Measurements from ENCODE around the gene PRCC. TPM values are rescaled to one million over a fixed set of nuclear protein-coding genes. Genes with fewer than 3 reads are reported as not detected.

Gene PRCC
- total and polyA plus RNA-seq, 2 of the 4 experiments (the other 2 are of a cell fraction), result 10.6 to 59.6 TPM

- no peak for TF ChIP-seq SMC3 (IDR thresholded peaks at IDR 0.05; ENCODE audit: low read depth, low read length)
Measured at GRCh38 chr1:156816561-156817328, 49.4 kb downstream of the PRCC start, which contains the start of gene SH2D2A (continued).

DNA sequence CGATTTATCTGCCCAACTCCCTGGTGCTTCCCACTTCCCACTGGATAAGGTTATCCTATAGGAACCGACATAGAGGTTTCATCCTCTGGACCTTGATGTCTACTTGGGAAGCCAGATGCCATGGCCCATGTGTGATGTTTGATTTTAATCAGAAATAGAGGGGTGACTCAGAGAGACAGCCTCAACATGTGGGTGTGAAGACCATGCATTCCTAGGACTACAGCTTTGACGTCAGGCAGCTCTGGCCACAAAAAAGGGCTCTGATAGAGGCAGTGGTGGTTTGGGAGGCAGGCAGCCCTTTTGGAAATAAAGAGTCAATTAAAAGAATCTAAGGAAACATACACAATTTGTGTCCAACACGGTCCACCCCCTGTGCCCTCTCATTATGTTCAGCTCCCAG is 54.5 kb downstream of the PRCC start:
- Histone ChIP-seq H3K14ac (replicated peaks; ENCODE audit: low read depth, low read length) (no peak overlapping the region), H3K4me1 (ENCODE audit: control insufficient read depth, insufficient read depth, low read length) (no peaks in the 10 kb centered on the region), H3K18ac (ENCODE audit: low read depth, low read length) (no peak overlapping the region), H3K9me1 (ENCODE audit: insufficient read depth, low read length) (no peaks in the 10 kb centered on the region), H3K4ac (ENCODE audit: low read depth, low read length) (no peak overlapping the region), H2BK15ac (ENCODE audit: low read depth, low read length) (no peak overlapping the region), H3K36me3 (ENCODE audit: control insufficient read depth, insufficient read depth, low read length) (no peaks in the 10 kb centered on the region), H3K79me1 (ENCODE audit: low read depth in 1 of 2, low read length in 2 of 2) (no peaks in the 10 kb centered on the region), H4K20me1 (ENCODE audit: insufficient read depth, low read length) (no peaks in the 10 kb centered on the region), H3K4me2 (ENCODE audit: low read depth, low read length) (no peak overlapping the region), H2AK5ac (ENCODE audit: low read depth, low read length) (no peak overlapping the region), H3K4me3 (ENCODE audit: insufficient read depth, low read depth, low read length) (no peak overlapping the region), H3K9ac (ENCODE audit: low read depth, low read length) (no peak overlapping the region), H4K8ac (ENCODE audit: low read depth in 2 of 2, low read length in 2 of 2) (no peak overlapping the region), H4K5ac (ENCODE audit: low read depth, low read length) (no peak overlapping the region), H3K27me3 (ENCODE audit: control insufficient read depth, insufficient read depth, low read length) (peaks cover 37% of the 10 kb centered on the region), H3K27ac (ENCODE audit: insufficient read depth, low read length) (no peak overlapping the region), H4K91ac (ENCODE audit: insufficient read depth, low read depth, low read length) (no peak overlapping the region), H3K23ac (ENCODE audit: low read depth, low read length) (no peak overlapping the region), H3K9me3 (ENCODE audit: control insufficient read depth, insufficient read depth, low read length) (0 out of 2 replicates have a peak, but pooled peaks cover 2% of the 10 kb centered on the region), H2BK20ac (ENCODE audit: low read depth, low read length) (no peak overlapping the region), H2BK5ac (ENCODE audit: low read depth, low read length, poor library complexity, severe bottlenecking) (no peak overlapping the region), H3K56ac (ENCODE audit: extremely low read depth, insufficient read depth, low read length) (no peak overlapping the region), H2BK120ac (ENCODE audit: low read depth, low read length) (no peak overlapping the region), H2AFZ (replicated peaks; ENCODE audit: low read length, poor library complexity) (no peak overlapping the region), H2AK9ac (replicated peaks; ENCODE audit: low read depth, low read length, poor library complexity) (no peak overlapping the region)
- no TSS peak for BruUV-seq (replicated peaks)
- ATAC-seq (ENCODE audit: low read depth), result peak; percentile 53; the same call in 1 of the 2 replicates
- ChIA-PET POLR2A (ENCODE audit: unreplicated experiment) (no interaction called here), CTCF (interaction anchor here (1.1 to 1.2 kb wide), 2 partner anchors 9 to 17 kb away, joined by 3 to 6 read pairs; no protein-coding TSS in a partner anchor)
- in situ Hi-C loops (cut with MboI; ENCODE audit: low sequenced_read_pairs) (no loop called here), intact Hi-C loops (cut with micrococcal nuclease) (no loop called here), dilution Hi-C loops (cut with HindIII; ENCODE audit: low sequenced_read_pairs, unreplicated experiment) (no loop called here)
- TF ChIP-seq RFX5 (IDR thresholded peaks at IDR 0.05; ENCODE audit: low read depth, low read length), result no peak
- 0 out of 2 replicates have a peak, but pooled peaks have one; percentile 27 for TF ChIP-seq FOS (IDR thresholded peaks at IDR 0.05; ENCODE audit: low read depth, low read length)
- WGBS, 2 experiments (ENCODE audit: extremely low coverage in 2 of 2, insufficient read length in 1 of 2), result no CpG with 5 or more reads among the region's 4 CpGs
- peak; percentile 68 for DNase-seq

All from IMR-90 (cell line).